Liver (tissue), 9 donors: Measurements from ENCODE around the gene IQCM. TPM values are rescaled to one million over a fixed set of nuclear protein-coding genes. Genes with fewer than 3 reads are reported as not detected.

Experiments
- DNase-seq: peaks from one replicate; pipeline ENCODE4 v3.0.0-alpha.2; 2017; ENCODE audit warnings: low spot score
- H3K27ac ChIP-seq, 2 donors: one replicate each; pipeline ENCODE4 v1.7.0; 2013; ENCODE audit warnings: inconsistent platforms in 2 of 2, low read length in 2 of 2, control low read depth in 1 of 2, low read depth in 1 of 2, mild to moderate bottlenecking in 1 of 2
- H3K27me3 ChIP-seq, 4 donors: one replicate each; pipeline versions ENCODE4 v1.6.1 to v1.7.0; 2013; ENCODE audit warnings: low read length in 3 of 4, inconsistent platforms in 1 of 4, mild to moderate bottlenecking in 1 of 4, moderate library complexity in 1 of 4; ENCODE audit not compliant: control insufficient read depth in 4 of 4, insufficient read depth in 4 of 4
- H3K36me3 ChIP-seq, 4 donors: one replicate each; pipeline versions ENCODE4 v1.6.1 to v1.7.0; 2013; ENCODE audit warnings: low read length in 3 of 4, mild to moderate bottlenecking in 3 of 4, low read depth in 1 of 4, moderate library complexity in 1 of 4; ENCODE audit not compliant: control insufficient read depth in 4 of 4, insufficient read depth in 3 of 4
- H3K4me1 ChIP-seq, 4 donors: one replicate each; pipeline versions ENCODE4 v1.6.1 to v1.7.0; 2013; ENCODE audit warnings: low read length in 3 of 4, mild to moderate bottlenecking in 3 of 4, moderate library complexity in 1 of 4; ENCODE audit not compliant: control insufficient read depth in 4 of 4, insufficient read depth in 4 of 4
- H3K4me3 ChIP-seq, 3 donors: one replicate each; pipeline versions ENCODE4 v1.6.1 to v1.7.0; 2013; ENCODE audit warnings: low read length in 3 of 3, control low read depth in 1 of 3, low read depth in 1 of 3, mild to moderate bottlenecking in 1 of 3
- H3K9ac ChIP-seq, 2 donors: one replicate each; pipeline ENCODE4 v1.7.0; 2013; ENCODE audit warnings: low read length in 2 of 2, mild to moderate bottlenecking in 2 of 2, moderate library complexity in 2 of 2, control low read depth in 1 of 2, low read depth in 1 of 2
- H3K9me3 ChIP-seq, 4 donors: one replicate each; pipeline versions ENCODE4 v1.6.1 to v1.7.0; 2013; ENCODE audit warnings: low read length in 3 of 4; ENCODE audit not compliant: control insufficient read depth in 4 of 4
- ATF3 ChIP-seq: IDR thresholded peaks from 2 replicates; pipeline ENCODE4 v1.6.1; 2016; ENCODE audit warnings: antibody characterized with exemption
- CTCF ChIP-seq: fragments of 150-350 bp; IDR thresholded peaks from 2 replicates; pipeline ENCODE4 v1.5.1; 2017; ENCODE audit warnings: improper control_type of control experiment, low read depth, low read length; ENCODE audit not compliant: missing input control
- EGR1 ChIP-seq, 2 donors: IDR thresholded peaks; 2 replicates each; pipeline ENCODE4 v1.6.1; 2016 to 2018; ENCODE audit warnings: antibody characterized with exemption in 2 of 2, low read depth in 2 of 2
- FOXA1 ChIP-seq: IDR thresholded peaks from 2 replicates; pipeline ENCODE4 v1.6.1; 2016; ENCODE audit warnings: antibody characterized with exemption
- GABPA ChIP-seq, 2 donors: IDR thresholded peaks in 1 of 2; conservative IDR thresholded peaks in 1 of 2; 2 replicates each; pipeline ENCODE4 v1.6.1; 2016; ENCODE audit warnings: antibody characterized with exemption in 2 of 2, mild to moderate bottlenecking in 1 of 2, moderate library complexity in 1 of 2
- HNF4A ChIP-seq, 2 donors: conservative IDR thresholded peaks; 2 replicates each; pipeline ENCODE4 v1.6.1; 2016; ENCODE audit warnings: antibody characterized with exemption in 2 of 2, mild to moderate bottlenecking in 2 of 2
- HNF4G ChIP-seq: IDR thresholded peaks from 2 replicates; pipeline ENCODE4 v1.6.1; 2016; ENCODE audit warnings: antibody characterized with exemption
- JUND ChIP-seq, 2 donors: IDR thresholded peaks; 2 replicates each; pipeline ENCODE4 v1.6.1; 2016; ENCODE audit warnings: antibody characterized with exemption in 2 of 2
- RAD21 ChIP-seq, 2 donors: IDR thresholded peaks; 2 replicates each; pipeline ENCODE4 v1.6.1; 2016; ENCODE audit warnings: antibody characterized with exemption in 2 of 2, mild to moderate bottlenecking in 2 of 2
- SP1 ChIP-seq: IDR thresholded peaks from 2 replicates; pipeline ENCODE4 v1.6.1; 2018; ENCODE audit warnings: antibody characterized with exemption, mild to moderate bottlenecking
- YY1 ChIP-seq: IDR thresholded peaks from 2 replicates; pipeline ENCODE4 v1.6.1; 2016; ENCODE audit warnings: antibody characterized with exemption, mild to moderate bottlenecking
- ZBTB33 ChIP-seq: IDR thresholded peaks from 2 replicates; pipeline ENCODE4 v1.6.1; 2016; ENCODE audit warnings: antibody characterized with exemption
- WGBS: extraction: QIAGEN DNeasy Blood & Tissue Kit; methylation state at CpG from one replicate; pipeline ENCODE4 v1.1.7; 2013; 5-methylcytosine and 5-hydroxymethylcytosine counted together
- polyA plus RNA-seq, 2 donors: library from polyadenylated mRNA; stranded (reverse) in 1 of 2; unstranded in 1 of 2; fragments of 200-250 nt in 1 of 2; fragments of >200 nt in 1 of 2; fragmentation: Nextera tagmentation in 1 of 2; extraction: Ambion mirVana in 1 of 2; gene quantifications; one replicate each; pipeline versions ENCODE4 v1.2.1 to v1.2.3, GENCODE V29; 2013 to 2015
- total RNA-seq, 2 donors: library from RNA; depleted of rRNA; stranded (reverse); fragments of >200 nt; gene quantifications; one replicate each; pipeline ENCODE4 v1.2.3, GENCODE V29; 2014
- donor health status: healthy.
- donor health status: healthy.
- donor health status: healthy.
- donor health status: healthy.
- donor health status: healthy.

Gene IQCM
- total and polyA plus RNA-seq, 4 donors = 0.08 TPM; not detected in 3

GRCh38 chr4:149830823-149831222 lies 15.2 kb upstream of the IQCM start (continued):
- no peak for TF ChIP-seq HNF4A (conservative IDR thresholded peaks at IDR 0.05)
- no peak for TF ChIP-seq FOXA1
- no peak for TF ChIP-seq YY1
- no peak for TF ChIP-seq EGR1 (IDR thresholded peaks at IDR 0.05; ENCODE audit: low read depth in 2 of 2)
- TF ChIP-seq GABPA (IDR thresholded peaks at IDR 0.05 in 1 of 2, conservative IDR thresholded peaks at IDR 0.05 in 1 of 2) = no peak
- TF ChIP-seq RAD21 (IDR thresholded peaks at IDR 0.05) = no peak
- no peak for TF ChIP-seq HNF4G
- TF ChIP-seq SP1 = no peak
- TF ChIP-seq CTCF = no peak

- no peak for TF ChIP-seq ZBTB33
- no peak for TF ChIP-seq RAD21 (IDR thresholded peaks at IDR 0.05)
- no peak for TF ChIP-seq CTCF
- H3K9ac ChIP-seq = no peak overlapping the region
- 78% methylated on average over 2 of the region's 2 CpGs for WGBS
- no peaks in the 10 kb centered on the region for H3K36me3 ChIP-seq
- no peaks in the 10 kb centered on the region for H3K4me1 ChIP-seq
- H3K27me3 ChIP-seq = no peaks in the 10 kb centered on the region
- H3K9me3 ChIP-seq = no peaks in the 10 kb centered on the region
- DNase-seq = no peak
- H3K4me3 ChIP-seq = no peak overlapping the region
- H3K27ac ChIP-seq = no peak overlapping the region
Measured at GRCh38 chr4:149825336-149825735, 9.7 kb upstream of the IQCM start.

- DNase-seq = no peak
- Histone ChIP-seq H3K36me3 (no peaks in the 10 kb centered on the region), H3K4me3 (no peak overlapping the region), H3K9me3 (no peaks in the 10 kb centered on the region), H3K27me3 (no peaks in the 10 kb centered on the region), H3K9ac (no peak overlapping the region), H3K4me1 (no peaks in the 10 kb centered on the region), H3K27ac (no peak overlapping the region)
- TF ChIP-seq GABPA (IDR thresholded peaks at IDR 0.05 in 1 of 2, conservative IDR thresholded peaks at IDR 0.05 in 1 of 2) (no peak), JUND (IDR thresholded peaks at IDR 0.05) (no peak), ATF3 (no peak), RAD21 (IDR thresholded peaks at IDR 0.05) (no peak), EGR1 (IDR thresholded peaks at IDR 0.05; ENCODE audit: low read depth in 2 of 2) (no peak), HNF4G (no peak)
- WGBS = 70% methylated on average over 4 of the region's 4 CpGs
Measured at GRCh38 chr4:149823769-149824221, 8.2 kb upstream of the IQCM start.
